NB4 (cell line): ENCODE results near the gene RGS9.

ENCODE experiments used
- DNase-seq: peaks from one replicate; pipeline ENCODE4 v3.0.0; 2010; ENCODE audit warnings: low read depth
- H3K4me3 ChIP-seq: one replicate; pipeline ENCODE4 v1.5.1; 2011; ENCODE audit warnings: mild to moderate bottlenecking, low read depth, low read length, moderate library complexity
- CTCF ChIP-seq: IDR thresholded peaks from one replicate; pipeline ENCODE4 v1.5.1; 2012; ENCODE audit warnings: low read depth, low read length
- MAX ChIP-seq: IDR thresholded peaks from 2 replicates; pipeline ENCODE4 v1.6.1; 2011; ENCODE audit warnings: low read depth, low read length
- MYC ChIP-seq: IDR thresholded peaks from 2 replicates; pipeline ENCODE4 v1.6.1; 2011; ENCODE audit warnings: low read depth, low read length
- POLR2A ChIP-seq: IDR thresholded peaks from 2 replicates; pipeline ENCODE4 v1.6.1; 2011; ENCODE audit warnings: mild to moderate bottlenecking; ENCODE audit not compliant: insufficient read length; ENCODE audit errors: extremely low read depth

RGS9 gene

GRCh38 chr17:65268832-65269231 lies 131.7 kb downstream of the RGS9 start:
- DNase-seq: no peak
- no peak for TF ChIP-seq POLR2A
- no peak for TF ChIP-seq CTCF
- TF ChIP-seq MYC: no peak
- no peak for TF ChIP-seq MAX
- no peak overlapping the region for H3K4me3 ChIP-seq

- no peak for DNase-seq
- no peak for TF ChIP-seq POLR2A
- no peak for TF ChIP-seq CTCF
- no peak for TF ChIP-seq MAX
- TF ChIP-seq MYC: no peak
Observed at GRCh38 chr17:65270499-65271253, 133.5 kb downstream of the RGS9 start.

GRCh38 chr17:65271296-65271695 lies 134.1 kb downstream of the RGS9 start:
- no peak for DNase-seq
- no peak for TF ChIP-seq CTCF
- TF ChIP-seq POLR2A: no peak
- TF ChIP-seq MAX: no peak
- no peak for TF ChIP-seq MYC
- H3K4me3 ChIP-seq: no peak overlapping the region

More at GRCh38 chr17:65270499-65271253, 133.5 kb downstream of the RGS9 start:
- no peak overlapping the region for H3K4me3 ChIP-seq
